Activated T-cell treated with anti-CD3 and anti-CD28 coated beads, Interleukin-2, amount 50 U/mL, for 24 hours (primary cell): Measurements from ENCODE around the gene CD3D.

ENCODE experiments used
- DNase-seq: peaks from one replicate; pipeline ENCODE4 v3.0.0-alpha.2; 2020
- H3K27ac Mint-ChIP-seq: 2 replicates; pipeline ENCODE4 v1.8.0; 2020; ENCODE audit warnings: mild to moderate bottlenecking, mixed read lengths
- H3K27me3 Mint-ChIP-seq: 2 replicates; pipeline ENCODE4 v1.8.0; 2020; ENCODE audit warnings: mixed read lengths
- H3K36me3 Mint-ChIP-seq: 2 replicates; pipeline ENCODE4 v1.8.0; 2020; ENCODE audit warnings: low read depth, mixed read lengths
- H3K4me1 Mint-ChIP-seq: 2 replicates; pipeline ENCODE4 v1.8.0; 2020; ENCODE audit warnings: low read depth, mixed read lengths
- H3K4me3 Mint-ChIP-seq: 2 replicates; pipeline ENCODE4 v1.8.0; 2020; ENCODE audit warnings: mild to moderate bottlenecking, moderate library complexity, mixed read lengths
- H3K9me3 Mint-ChIP-seq: 2 replicates; pipeline ENCODE4 v1.8.0; 2020; ENCODE audit warnings: mixed read lengths

CD3D gene

GRCh38 chr11:118353084-118353710 is 10.7 kb upstream of the CD3D start:
- Mint-ChIP-seq H3K4me3 (no peak overlapping the region), H3K4me1 (peaks cover 29% of the 10 kb centered on the region), H3K9me3 (no peaks in the 10 kb centered on the region), H3K27ac (peak overlapping the region; percentile 92), H3K36me3 (peaks cover 67% of the 10 kb centered on the region), H3K27me3 (no peaks in the 10 kb centered on the region)
- no peak for DNase-seq

DNA sequence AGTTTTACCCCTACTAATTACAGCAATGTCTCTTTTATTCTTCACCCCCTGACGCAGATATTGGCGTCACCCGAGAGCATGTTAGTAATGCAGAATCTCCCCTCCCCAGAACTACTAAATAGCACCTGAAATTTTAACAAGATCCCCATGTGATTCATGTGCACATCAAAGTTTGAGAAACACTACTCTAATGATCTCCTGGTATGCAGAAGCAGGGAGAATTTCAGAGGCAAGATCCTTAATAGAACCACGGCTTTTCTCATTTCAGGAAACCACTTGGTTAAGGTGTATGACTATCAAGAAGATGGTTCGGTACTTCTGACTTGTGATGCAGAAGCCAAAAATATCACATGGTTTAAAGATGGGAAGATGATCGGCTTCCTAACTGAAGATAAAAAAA is 7.0 kb upstream of the CD3D start:
- Mint-ChIP-seq H3K36me3 (peaks cover 94% of the 10 kb centered on the region), H3K27me3 (no peaks in the 10 kb centered on the region)

GRCh38 chr11:118343981-118344515 is 1.5 kb upstream of the CD3D start, which contains the start of gene CD3G:
TSS of gene CD3G (plus strand) at chr11:118344344. CDS start at chr11:118344424, 80 bp downstream.
- Mint-ChIP-seq H3K27ac (peak within 1 kb of the TSS; percentile 97), H3K9me3 (no peaks in the 10 kb centered on the region), H3K36me3 (peaks cover 78% of the 10 kb centered on the region), H3K4me3 (peak within 1 kb of the TSS; percentile 97), H3K27me3 (no peaks in the 10 kb centered on the region), H3K4me1 (peaks cover 75% of the 10 kb centered on the region)
- peak; percentile 82 for DNase-seq

More for the DNA sequence above, 7.0 kb upstream of the CD3D start:
- DNase-seq: no peak
- Mint-ChIP-seq H3K4me3 (no peak overlapping the region), H3K9me3 (no peaks in the 10 kb centered on the region), H3K27ac (peak overlapping the region; percentile 85), H3K4me1 (peaks cover 60% of the 10 kb centered on the region)

- Mint-ChIP-seq H3K36me3 (peaks cover 78% of the 10 kb centered on the region), H3K4me1 (peaks cover 75% of the 10 kb centered on the region), H3K27me3 (no peaks in the 10 kb centered on the region), H3K9me3 (no peaks in the 10 kb centered on the region), H3K27ac (peak overlapping the region; percentile 97), H3K4me3 (peak overlapping the region; percentile 97)
- DNase-seq: no peak
These were observed 743 bp upstream of the CD3D start for GRCh38 chr11:118343248-118343647.

DNA sequence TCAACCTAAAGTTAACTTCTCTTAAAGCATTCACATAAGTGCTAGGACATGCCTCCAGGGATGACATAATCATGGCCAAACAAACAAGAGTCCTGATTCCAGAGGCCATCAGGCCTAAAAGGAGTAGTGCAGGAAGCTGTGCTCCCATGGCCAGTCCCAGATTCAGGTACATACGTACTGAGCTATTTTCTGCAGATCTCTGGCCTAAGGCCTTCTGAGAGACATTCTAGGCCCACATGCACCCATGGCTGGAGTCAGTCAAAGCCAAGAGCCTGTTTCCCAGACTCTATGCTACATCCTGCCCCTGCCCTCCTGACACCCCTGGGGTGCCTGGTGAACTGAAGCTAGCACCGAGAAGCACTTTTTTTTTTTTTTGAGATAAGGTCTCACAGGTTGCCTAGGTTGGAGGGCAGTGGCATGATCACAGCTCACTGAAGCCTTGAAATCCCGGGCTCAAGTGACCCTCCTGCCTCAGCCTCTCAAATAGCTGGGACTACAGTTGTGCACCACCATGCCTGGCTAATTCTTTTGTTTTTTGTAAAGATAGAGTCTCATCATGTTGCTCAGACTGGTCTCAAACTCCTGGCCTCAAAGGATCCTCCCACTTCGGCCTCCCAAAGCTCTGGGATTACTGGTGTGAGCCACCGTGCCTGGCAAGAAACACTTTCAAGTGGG is 553 bp downstream of the CD3D start:
- DNase-seq: no peak
- Mint-ChIP-seq H3K36me3 (peaks cover 77% of the 10 kb centered on the region), H3K4me1 (peaks cover 69% of the 10 kb centered on the region)

GRCh38 chr11:118341261-118341660 is 1.2 kb downstream of the CD3D start:
- H3K4me3 Mint-ChIP-seq: peak overlapping the region; percentile 97
- peak overlapping the region; percentile 97 for H3K27ac Mint-ChIP-seq
- DNase-seq: no peak
- no peaks in the 10 kb centered on the region for H3K27me3 Mint-ChIP-seq
- peaks cover 68% of the 10 kb centered on the region for H3K4me1 Mint-ChIP-seq
- H3K36me3 Mint-ChIP-seq: peaks cover 77% of the 10 kb centered on the region
- no peaks in the 10 kb centered on the region for H3K9me3 Mint-ChIP-seq

More for the DNA sequence above, 553 bp downstream of the CD3D start:
- H3K4me3 Mint-ChIP-seq: peak overlapping the region; percentile 97
- H3K9me3 Mint-ChIP-seq: no peaks in the 10 kb centered on the region
- peak overlapping the region; percentile 97 for H3K27ac Mint-ChIP-seq
- no peaks in the 10 kb centered on the region for H3K27me3 Mint-ChIP-seq

GRCh38 chr11:118340449-118340848 is 2.1 kb downstream of the CD3D start:
- Mint-ChIP-seq H3K27ac (peak overlapping the region; percentile 97), H3K4me1 (peaks cover 65% of the 10 kb centered on the region), H3K27me3 (no peaks in the 10 kb centered on the region), H3K9me3 (no peaks in the 10 kb centered on the region), H3K4me3 (peak overlapping the region; percentile 97), H3K36me3 (peaks cover 71% of the 10 kb centered on the region)
- DNase-seq: no peak

DNA sequence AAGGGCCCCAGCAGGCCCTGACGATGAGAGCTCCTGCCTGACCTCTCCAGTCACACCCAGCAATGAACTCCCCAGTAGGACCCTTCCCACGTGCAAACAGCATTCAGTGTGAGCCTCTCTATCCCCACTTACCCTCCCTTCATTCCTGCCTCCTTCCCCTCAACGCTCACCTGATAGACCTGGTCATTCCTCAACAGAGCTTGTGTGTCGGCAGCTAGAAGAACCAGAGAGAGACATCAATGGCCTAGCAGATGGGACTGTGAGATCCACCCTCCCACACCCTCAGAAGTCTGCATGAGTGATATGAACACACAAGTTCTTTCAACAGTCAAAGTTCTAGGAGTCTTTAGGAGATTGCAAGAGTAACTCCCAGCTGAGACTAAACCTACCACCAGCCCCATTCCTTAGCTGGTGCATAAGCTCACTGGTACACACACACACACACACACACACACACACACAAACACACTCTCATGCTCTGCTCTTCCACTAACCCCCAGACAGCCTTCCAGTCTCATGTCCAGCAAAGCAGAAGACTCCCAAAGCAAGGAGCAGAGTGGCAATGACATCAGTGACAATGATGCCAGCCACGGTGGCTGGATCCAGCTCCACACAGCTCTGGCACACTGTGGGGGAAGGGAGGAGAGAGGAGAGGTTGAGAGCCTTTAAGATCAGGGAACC is 3.1 kb downstream of the CD3D start:
- Mint-ChIP-seq H3K36me3 (peaks cover 64% of the 10 kb centered on the region), H3K4me1 (peaks cover 64% of the 10 kb centered on the region), H3K4me3 (peak overlapping the region; percentile 97), H3K9me3 (no peaks in the 10 kb centered on the region), H3K27ac (peak overlapping the region; percentile 97), H3K27me3 (no peaks in the 10 kb centered on the region)
- peak; percentile 62 for DNase-seq

DNA sequence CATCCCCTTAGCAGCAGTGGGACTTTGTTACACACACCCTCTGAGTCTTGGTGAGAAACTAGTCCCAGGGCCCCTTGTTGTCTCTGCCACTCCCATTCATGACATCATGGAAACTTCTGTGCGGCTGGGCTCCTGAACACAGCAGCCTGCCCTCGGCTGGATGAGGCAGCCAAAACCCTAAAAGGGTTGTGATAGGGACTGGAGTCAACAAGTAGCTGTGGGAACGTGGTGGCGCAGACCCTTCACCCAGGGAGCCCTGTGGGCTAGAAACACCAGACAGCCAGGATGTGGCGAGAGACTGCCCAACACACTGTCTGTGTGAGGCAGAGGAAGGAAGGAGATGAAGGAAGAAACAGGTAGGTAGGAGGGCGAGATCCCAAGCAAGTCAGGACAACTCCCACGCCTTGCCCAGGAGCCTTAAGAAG is 3.9 kb downstream of the CD3D start:
- no peaks in the 10 kb centered on the region for H3K27me3 Mint-ChIP-seq
- peaks cover 62% of the 10 kb centered on the region for H3K36me3 Mint-ChIP-seq
- peak; percentile 84 for DNase-seq
- peak overlapping the region; percentile 97 for H3K27ac Mint-ChIP-seq
- peak overlapping the region; percentile 97 for H3K4me3 Mint-ChIP-seq
- peaks cover 64% of the 10 kb centered on the region for H3K4me1 Mint-ChIP-seq
- H3K9me3 Mint-ChIP-seq: no peaks in the 10 kb centered on the region

DNA sequence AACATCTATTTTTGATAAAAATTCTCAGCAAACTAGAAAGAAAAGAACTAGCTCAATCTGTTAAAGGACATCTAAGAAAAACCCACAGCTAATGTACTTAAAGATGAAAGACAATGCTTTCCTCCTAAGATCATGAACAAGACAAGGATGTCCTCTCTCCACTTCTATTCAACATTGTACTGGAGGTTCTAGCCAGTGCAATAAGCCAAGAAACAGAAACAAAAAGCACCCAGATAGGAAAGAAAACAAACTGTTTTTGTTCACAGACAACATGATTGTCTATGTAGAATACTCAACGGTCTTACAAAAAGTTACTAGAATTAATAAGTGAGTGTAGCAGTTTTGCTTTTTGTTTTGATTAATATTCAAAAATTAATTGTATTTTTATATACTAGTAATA is 7.8 kb downstream of the CD3D start:
- H3K9me3 Mint-ChIP-seq: no peaks in the 10 kb centered on the region
- no peaks in the 10 kb centered on the region for H3K27me3 Mint-ChIP-seq
- peak overlapping the region; percentile 94 for H3K27ac Mint-ChIP-seq
- peaks cover 48% of the 10 kb centered on the region for H3K4me1 Mint-ChIP-seq
- H3K36me3 Mint-ChIP-seq: peaks cover 36% of the 10 kb centered on the region
- H3K4me3 Mint-ChIP-seq: peak overlapping the region; percentile 35
- no peak for DNase-seq

DNA sequence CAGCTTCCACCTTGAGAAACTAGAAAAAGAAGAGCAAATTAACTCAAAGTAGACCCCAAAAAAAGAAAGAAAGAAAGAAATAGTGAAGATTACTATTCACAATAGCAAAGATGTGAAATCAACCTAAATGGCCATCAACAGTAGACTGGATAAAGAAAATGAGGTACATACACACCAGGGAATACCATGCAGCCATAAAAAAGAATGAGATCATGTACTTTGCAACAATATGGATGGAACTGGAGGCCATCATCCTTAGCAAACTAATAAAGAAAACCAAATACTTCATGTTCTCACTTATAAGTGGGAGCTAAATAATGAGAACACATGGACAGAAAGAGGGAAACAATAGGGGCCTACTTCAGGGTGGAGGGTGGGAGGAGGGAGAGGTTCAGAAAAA is 13.8 kb downstream of the CD3D start:
- H3K4me3 Mint-ChIP-seq: no peak overlapping the region
- H3K27me3 Mint-ChIP-seq: no peaks in the 10 kb centered on the region
- peaks cover 2% of the 10 kb centered on the region for H3K36me3 Mint-ChIP-seq
- no peaks in the 10 kb centered on the region for H3K9me3 Mint-ChIP-seq
- DNase-seq: no peak
- no peak overlapping the region for H3K27ac Mint-ChIP-seq
- peaks cover 20% of the 10 kb centered on the region for H3K4me1 Mint-ChIP-seq

DNA sequence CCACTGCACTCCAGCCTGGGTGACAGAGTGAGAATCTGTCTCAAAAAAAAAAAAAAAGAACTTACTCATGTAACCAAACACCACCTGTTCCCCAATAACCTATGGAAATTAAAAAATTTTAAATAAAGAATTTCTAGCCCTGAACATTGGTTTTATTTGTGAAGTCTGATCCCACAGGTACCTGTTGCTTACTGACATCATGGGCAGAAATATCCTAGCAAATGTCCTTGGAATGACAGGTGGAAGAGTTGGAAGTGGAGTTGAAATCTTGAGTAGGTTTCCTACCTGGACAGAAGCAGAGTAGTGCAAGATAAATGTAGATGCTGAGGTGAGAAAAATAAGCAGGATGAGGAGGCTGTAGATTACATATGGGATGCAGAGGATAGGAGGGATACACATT is 17.2 kb downstream of the CD3D start:
- H3K4me1 Mint-ChIP-seq: peaks cover 37% of the 10 kb centered on the region
- no peak for DNase-seq
- no peaks in the 10 kb centered on the region for H3K9me3 Mint-ChIP-seq
- no peaks in the 10 kb centered on the region for H3K27me3 Mint-ChIP-seq
- H3K27ac Mint-ChIP-seq: no peak overlapping the region
- peaks cover 4% of the 10 kb centered on the region for H3K36me3 Mint-ChIP-seq
- no peak overlapping the region for H3K4me3 Mint-ChIP-seq

DNA sequence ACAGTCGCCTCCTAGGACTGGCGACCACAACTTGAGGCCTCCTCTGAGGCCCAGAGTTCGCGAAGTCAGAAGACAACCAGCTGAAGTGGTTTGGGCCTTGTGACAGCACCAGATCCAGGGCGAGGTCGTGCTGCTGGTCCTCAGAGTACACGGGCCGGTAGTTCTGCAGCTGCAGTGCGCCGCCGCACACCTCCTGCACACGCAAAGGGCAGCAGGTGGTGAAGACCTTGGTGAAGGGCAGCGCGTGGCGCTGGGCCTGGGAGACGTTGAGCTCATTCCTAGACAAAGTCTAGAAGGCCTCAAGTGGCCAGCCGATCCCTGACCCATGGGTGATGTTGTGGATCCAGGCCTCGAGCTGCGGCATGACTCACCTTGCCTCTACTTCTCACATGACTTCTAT is 19.8 kb downstream of the CD3D start:
- H3K36me3 Mint-ChIP-seq: peaks cover 7% of the 10 kb centered on the region
- no peak overlapping the region for H3K4me3 Mint-ChIP-seq
- no peak for DNase-seq
- no peak overlapping the region for H3K27ac Mint-ChIP-seq
- H3K4me1 Mint-ChIP-seq: peaks cover 52% of the 10 kb centered on the region
- no peaks in the 10 kb centered on the region for H3K9me3 Mint-ChIP-seq
- H3K27me3 Mint-ChIP-seq: no peaks in the 10 kb centered on the region

GRCh38 chr11:118321386-118322082 is 21.0 kb downstream of the CD3D start:
- peak overlapping the region; percentile 2 for H3K27ac Mint-ChIP-seq
- H3K9me3 Mint-ChIP-seq: no peaks in the 10 kb centered on the region
- peaks cover 14% of the 10 kb centered on the region for H3K36me3 Mint-ChIP-seq
- no peak overlapping the region for H3K4me3 Mint-ChIP-seq
- no peaks in the 10 kb centered on the region for H3K27me3 Mint-ChIP-seq
- DNase-seq: no peak
- peaks cover 60% of the 10 kb centered on the region for H3K4me1 Mint-ChIP-seq
